ENCODE measurements around the gene SV2C. TPM values are rescaled to one million over a fixed set of nuclear protein-coding genes. Genes with fewer than 3 reads are reported as not detected.

The SV2C gene
- total and polyA plus RNA-seq, 10 of the 15 experiments (the other 5 are each of a cell fraction or from before 2014, with no cell fraction given) = under 0.01 to 1.1 (median 0.63) TPM

DNA sequence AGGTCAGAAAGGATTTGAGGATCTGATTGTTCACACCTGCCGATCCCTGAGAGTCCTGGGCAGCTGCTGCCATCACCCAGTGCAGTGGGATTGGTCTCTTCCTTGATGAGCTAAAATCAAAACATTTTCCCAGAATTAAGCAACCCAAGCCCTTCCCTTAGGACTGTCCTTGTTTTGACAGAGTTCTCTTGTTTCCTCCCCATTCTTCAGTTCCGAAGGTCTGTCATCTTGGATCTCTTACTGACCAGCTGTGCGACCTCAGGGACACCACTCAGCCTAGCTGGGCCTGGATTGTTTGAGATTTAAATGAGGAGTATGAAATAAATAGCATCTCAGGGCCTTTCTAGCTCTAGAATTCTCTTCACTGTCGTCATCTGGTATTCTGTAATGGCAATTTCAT is 229.6 kb downstream of the SV2C start:
- ChIA-PET CTCF (interaction anchor here (1.5 kb wide), 1 partner anchor 34 kb away, joined by 4 read pairs; no protein-coding TSS in a partner anchor), POLR2A (no interaction called here), RAD21 (ENCODE audit: unreplicated experiment) (no interaction called here), SMC1A (ENCODE audit: uncharacterized antibody, unreplicated experiment) (no interaction called here)
- TF ChIP-seq SMC3 (IDR thresholded peaks at IDR 0.05; ENCODE audit: borderline replicate concordance, low read length) = no peak
- no peak for TF ChIP-seq CREM (IDR thresholded peaks at IDR 0.05; ENCODE audit: low read depth)
- TF ChIP-seq, protein P1, sequence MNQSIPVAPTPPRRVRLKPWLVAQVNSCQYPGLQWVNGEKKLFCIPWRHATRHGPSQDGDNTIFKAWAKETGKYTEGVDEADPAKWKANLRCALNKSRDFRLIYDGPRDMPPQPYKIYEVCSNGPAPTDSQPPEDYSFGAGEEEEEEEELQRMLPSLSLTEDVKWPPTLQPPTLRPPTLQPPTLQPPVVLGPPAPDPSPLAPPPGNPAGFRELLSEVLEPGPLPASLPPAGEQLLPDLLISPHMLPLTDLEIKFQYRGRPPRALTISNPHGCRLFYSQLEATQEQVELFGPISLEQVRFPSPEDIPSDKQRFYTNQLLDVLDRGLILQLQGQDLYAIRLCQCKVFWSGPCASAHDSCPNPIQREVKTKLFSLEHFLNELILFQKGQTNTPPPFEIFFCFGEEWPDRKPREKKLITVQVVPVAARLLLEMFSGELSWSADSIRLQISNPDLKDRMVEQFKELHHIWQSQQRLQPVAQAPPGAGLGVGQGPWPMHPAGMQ (IDR thresholded peaks at IDR 0.05; ENCODE audit: borderline replicate concordance) = no peak
- no peak for TF ChIP-seq STAT1 (conservative IDR thresholded peaks at IDR 0.05)
- no peak for TF ChIP-seq CHD2 (IDR thresholded peaks at IDR 0.05; ENCODE audit: borderline replicate concordance, low read depth, low read length)
- no peak for TF ChIP-seq POLR2AphosphoS2 (IDR thresholded peaks at IDR 0.05; ENCODE audit: low read depth, low read length)
- no peak for TF ChIP-seq JUND (IDR thresholded peaks at IDR 0.05; ENCODE audit: low read depth, low read length)
- no peak for FAIRE-seq
- Histone ChIP-seq H4K20me1 (ENCODE audit: control insufficient read depth, insufficient read depth) (no peaks in the 10 kb centered on the region), H3K4me2 (ENCODE audit: control insufficient read depth, insufficient read depth) (no peak overlapping the region), H3K27me3 (replicated peaks in 1 of 2; ENCODE audit: control insufficient read depth in 2 of 2, insufficient read depth in 2 of 2, low read length in 1 of 2) (no peaks in the 10 kb centered on the region; a peak in 1 of 4 replicates), H3K9me3 (replicated peaks; ENCODE audit: control insufficient read depth, insufficient read depth, low read length) (no peaks in the 10 kb centered on the region), H2AFZ (ENCODE audit: control insufficient read depth, low read depth, low read length) (no peak overlapping the region), H3K9ac (ENCODE audit: control insufficient read depth, insufficient read depth, low read length) (no peak overlapping the region), H3K36me3 (ENCODE audit: control insufficient read depth in 2 of 2, insufficient read depth in 2 of 2, low read length in 1 of 2) (no peaks in the 10 kb centered on the region), H3K4me1 (ENCODE audit: control insufficient read depth, insufficient read depth, low read length) (no peaks in the 10 kb centered on the region), H3K27ac (ENCODE audit: control insufficient read depth, insufficient read depth) (no peak overlapping the region), H3K79me2 (ENCODE audit: control insufficient read depth, insufficient read depth, low read length) (no peaks in the 10 kb centered on the region), H3K4me3 (no peak overlapping the region)
- no TSS peak for BruUV-seq (replicated peaks)
- 0% methylated on average over 4 of the region's 4 CpGs for WGBS (ENCODE audit: insufficient coverage, insufficient replicate concordance, low lambda C conversion rate, missing lambda C conversion rate)
- ATAC-seq = no peak
- intact Hi-C loops (cut with micrococcal nuclease; ENCODE audit: unreplicated experiment) (no loop called here), in situ Hi-C loops (cut with MboI) (no loop called here)
- DNase-seq (ENCODE audit: low read depth, low spot score) = no peak

DNA sequence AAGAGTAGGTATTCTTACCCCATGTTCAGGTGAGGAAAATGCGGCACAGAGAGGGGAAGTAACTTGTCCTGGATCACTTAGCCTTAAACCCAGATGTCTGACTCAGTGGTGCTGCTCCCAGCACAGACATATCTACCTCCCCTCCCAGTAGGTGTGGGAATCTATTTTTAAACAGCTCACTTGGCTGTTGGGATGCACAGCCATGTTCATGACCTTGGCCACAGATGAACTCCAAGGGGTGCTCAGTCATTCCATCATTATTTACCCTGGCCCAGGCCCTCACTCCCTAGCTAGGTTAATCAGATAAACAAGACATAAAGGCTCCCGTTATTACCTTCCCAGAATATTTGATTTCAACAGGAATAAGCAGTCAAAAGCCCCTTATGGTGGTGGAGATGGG is 231.5 kb downstream of the SV2C start:
- in situ Hi-C loops (cut with MboI) = no loop called here
- POLR2A ChIA-PET = no interaction called here
- no peak overlapping the region for H3K9ac ChIP-seq (ENCODE audit: control insufficient read depth, insufficient read depth, low read length)
- no peak overlapping the region for H2AFZ ChIP-seq (ENCODE audit: control insufficient read depth, low read depth, low read length)
- ATAC-seq (no peak), DNase-seq (ENCODE audit: low read depth, low spot score) (no peak), FAIRE-seq (no peak)
- CTCF ChIA-PET = interaction anchor here (0.9 to 1.1 kb wide), 2 partner anchors 8 to 460 kb away, joined by 3 to 4 read pairs; no protein-coding TSS in a partner anchor
- no peak overlapping the region for H3K4me3 ChIP-seq
- no peaks in the 10 kb centered on the region for H3K4me1 ChIP-seq (ENCODE audit: control insufficient read depth, insufficient read depth, low read length)
- no peaks in the 10 kb centered on the region for H3K36me3 ChIP-seq (ENCODE audit: control insufficient read depth in 2 of 2, insufficient read depth in 2 of 2, low read length in 1 of 2)
- H4K20me1 ChIP-seq (ENCODE audit: control insufficient read depth, insufficient read depth) = no peaks in the 10 kb centered on the region
- no peaks in the 10 kb centered on the region for H3K79me2 ChIP-seq (ENCODE audit: control insufficient read depth, insufficient read depth, low read length)
- 50% methylated on average over 2 of the region's 2 CpGs for WGBS (ENCODE audit: insufficient coverage, insufficient replicate concordance, low lambda C conversion rate, missing lambda C conversion rate)
- H3K27ac ChIP-seq (ENCODE audit: control insufficient read depth, insufficient read depth) = no peak overlapping the region
- no peaks in the 10 kb centered on the region; a peak in 1 of 4 replicates for H3K27me3 ChIP-seq (replicated peaks in 1 of 2; ENCODE audit: control insufficient read depth in 2 of 2, insufficient read depth in 2 of 2, low read length in 1 of 2)
- intact Hi-C loops (cut with micrococcal nuclease; ENCODE audit: unreplicated experiment) = no loop called here
- SMC1A ChIA-PET (ENCODE audit: uncharacterized antibody, unreplicated experiment) = no interaction called here
- no peaks in the 10 kb centered on the region for H3K9me3 ChIP-seq (replicated peaks; ENCODE audit: control insufficient read depth, insufficient read depth, low read length)
- H3K4me2 ChIP-seq (ENCODE audit: control insufficient read depth, insufficient read depth) = no peak overlapping the region
- no TSS peak for BruUV-seq (replicated peaks)
- RAD21 ChIA-PET (ENCODE audit: unreplicated experiment) = no interaction called here
- TF ChIP-seq, protein P2, sequence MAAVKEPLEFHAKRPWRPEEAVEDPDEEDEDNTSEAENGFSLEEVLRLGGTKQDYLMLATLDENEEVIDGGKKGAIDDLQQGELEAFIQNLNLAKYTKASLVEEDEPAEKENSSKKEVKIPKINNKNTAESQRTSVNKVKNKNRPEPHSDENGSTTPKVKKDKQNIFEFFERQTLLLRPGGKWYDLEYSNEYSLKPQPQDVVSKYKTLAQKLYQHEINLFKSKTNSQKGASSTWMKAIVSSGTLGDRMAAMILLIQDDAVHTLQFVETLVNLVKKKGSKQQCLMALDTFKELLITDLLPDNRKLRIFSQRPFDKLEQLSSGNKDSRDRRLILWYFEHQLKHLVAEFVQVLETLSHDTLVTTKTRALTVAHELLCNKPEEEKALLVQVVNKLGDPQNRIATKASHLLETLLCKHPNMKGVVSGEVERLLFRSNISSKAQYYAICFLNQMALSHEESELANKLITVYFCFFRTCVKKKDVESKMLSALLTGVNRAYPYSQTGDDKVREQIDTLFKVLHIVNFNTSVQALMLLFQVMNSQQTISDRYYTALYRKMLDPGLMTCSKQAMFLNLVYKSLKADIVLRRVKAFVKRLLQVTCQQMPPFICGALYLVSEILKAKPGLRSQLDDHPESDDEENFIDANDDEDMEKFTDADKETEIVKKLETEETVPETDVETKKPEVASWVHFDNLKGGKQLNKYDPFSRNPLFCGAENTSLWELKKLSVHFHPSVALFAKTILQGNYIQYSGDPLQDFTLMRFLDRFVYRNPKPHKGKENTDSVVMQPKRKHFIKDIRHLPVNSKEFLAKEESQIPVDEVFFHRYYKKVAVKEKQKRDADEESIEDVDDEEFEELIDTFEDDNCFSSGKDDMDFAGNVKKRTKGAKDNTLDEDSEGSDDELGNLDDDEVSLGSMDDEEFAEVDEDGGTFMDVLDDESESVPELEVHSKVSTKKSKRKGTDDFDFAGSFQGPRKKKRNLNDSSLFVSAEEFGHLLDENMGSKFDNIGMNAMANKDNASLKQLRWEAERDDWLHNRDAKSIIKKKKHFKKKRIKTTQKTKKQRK (IDR thresholded peaks at IDR 0.05; ENCODE audit: low read depth, low read length) = no peak
- no peak for TF ChIP-seq SPI1 (IDR thresholded peaks at IDR 0.05; ENCODE audit: borderline replicate concordance, insufficient read depth, low read depth, low read length)
